PC-3 (cell line): ENCODE results near the gene ENG. TPM values are rescaled to one million over a fixed set of nuclear protein-coding genes. Genes with fewer than 3 reads are reported as not detected.

ENCODE experiments used
- ATAC-seq: fragments of 200-7000 bp; cut with Tn5 transposase; 2 replicates; pipeline ENCODE4 v1.9.1; 2020; ENCODE audit warnings: mild to moderate bottlenecking, moderate library complexity
- BruUV-seq: library from RNA; stranded (reverse); fragments of 400-500 nt; replicated peaks from 2 replicates; lab custom pipeline; 2021; lab: Mats Ljungman, UMichigan
- CTCF ChIA-PET: fragments of 300-600 bp; sonication (Branson Sonifier 250); formaldehyde crosslinking; loops from one replicate; lab custom pipeline; 2022; ENCODE audit warnings: antibody characterized with exemption; lab: Charles Lee
- POLR2A ChIA-PET: fragments of 300-600 bp; sonication (Branson Sonifier 250); formaldehyde crosslinking; loops from one replicate; lab custom pipeline; 2022; ENCODE audit warnings: antibody characterized with exemption; ENCODE audit not compliant: unreplicated experiment; lab: Charles Lee
- DNase-seq: peaks from one replicate; pipeline ENCODE4 v3.0.0-alpha.2; 2015
- H2AFZ ChIP-seq: fragments of 300-600 bp; sonication (generic); 2 replicates; pipeline ENCODE4 v1.6.0; 2016; ENCODE audit warnings: antibody characterized with exemption, low read length
- H3F3A ChIP-seq: fragments of 300-600 bp; sonication (generic); one replicate; pipeline ENCODE4 v1.6.0; 2017; ENCODE audit warnings: antibody characterized with exemption, low read length, control low read depth, mild to moderate bottlenecking; ENCODE audit not compliant: unreplicated experiment
- H3K27ac ChIP-seq: fragments of 300-600 bp; sonication (generic); 2 replicates; pipeline ENCODE4 v1.5.1; 2016; ENCODE audit warnings: mild to moderate bottlenecking, low read length
- H3K27me3 ChIP-seq: fragments of 300-600 bp; sonication (generic); 2 replicates; pipeline ENCODE4 v1.6.1; 2016; ENCODE audit warnings: low read length, mixed read lengths
- H3K36me3 ChIP-seq: fragments of 300-600 bp; sonication (generic); 2 replicates; pipeline ENCODE4 v1.6.1; 2016; ENCODE audit warnings: low read depth, mixed run types, low read length, mixed read lengths
- H3K4me1 ChIP-seq: fragments of 300-600 bp; sonication (generic); 2 replicates; pipeline ENCODE4 v1.5.1; 2016; ENCODE audit warnings: low read length; ENCODE audit not compliant: insufficient read depth
- H3K4me2 ChIP-seq: fragments of 300-600 bp; sonication (generic); 2 replicates; pipeline ENCODE4 v1.6.0; 2016; ENCODE audit warnings: low read length
- H3K4me3 ChIP-seq: fragments of 300-600 bp; sonication (generic); 2 replicates; pipeline ENCODE4 v1.5.1; 2016; ENCODE audit warnings: mild to moderate bottlenecking, low read length, mixed read lengths
- H3K79me2 ChIP-seq: fragments of 300-600 bp; sonication (generic); 2 replicates; pipeline ENCODE4 v1.6.1; 2017; ENCODE audit warnings: low read length, mixed read lengths
- H3K9ac ChIP-seq: fragments of 300-600 bp; sonication (generic); 2 replicates; pipeline ENCODE4 v1.6.0; 2016; ENCODE audit warnings: mild to moderate bottlenecking, low read length
- H3K9me2 ChIP-seq: fragments of 300-600 bp; sonication (generic); replicated peaks from 2 replicates; pipeline ENCODE4 v1.6.1; 2016; ENCODE audit warnings: mixed run types, low read length, mixed read lengths
- H3K9me3 ChIP-seq: fragments of 300-600 bp; sonication (generic); 2 replicates; pipeline ENCODE4 v1.6.1; 2016; ENCODE audit warnings: low read length, mixed read lengths
- H4K20me1 ChIP-seq: fragments of 300-600 bp; sonication (generic); 2 replicates; pipeline ENCODE4 v1.6.1; 2016; ENCODE audit warnings: low read length, mixed read lengths
- CTCF ChIP-seq: fragments of 300-600 bp; sonication (generic); conservative IDR thresholded peaks from 2 replicates; pipeline ENCODE4 v1.5.1; 2017; ENCODE audit warnings: antibody characterized with exemption, low read depth, mild to moderate bottlenecking, low read length
- EZH2 ChIP-seq: fragments of 300-600 bp; sonication (generic); IDR thresholded peaks from one replicate; pipeline ENCODE4 v1.6.1; 2017; ENCODE audit warnings: antibody characterized with exemption, mild to moderate bottlenecking, low read length; ENCODE audit not compliant: unreplicated experiment
- EZH2phosphoT487 ChIP-seq: fragments of 300-600 bp; sonication (generic); IDR thresholded peaks from 2 replicates; pipeline ENCODE4 v1.6.1; 2018; ENCODE audit warnings: mild to moderate bottlenecking, antibody characterized with exemption, low read length, borderline replicate concordance
- intact Hi-C: fragments of 100-400 bp; cut with micrococcal nuclease; formaldehyde crosslinking; loops from 2 replicates; pipeline ENCODE4 v1.9.0; 2023
- total RNA-seq: library from RNA; depleted of rRNA; stranded (reverse); fragments of >200 nt; gene quantifications from 2 replicates; pipeline ENCODE4 v1.2.3, GENCODE V29; 2014

Gene ENG
- total RNA-seq, 1 experiment from 2014 or later: 1.1 TPM

GRCh38 chr9:127770583-127770904, 83.9 kb downstream of the ENG start:
- Histone ChIP-seq H3K9me2 (no peaks in the 10 kb centered on the region), H3K79me2 (no peaks in the 10 kb centered on the region), H3K9me3 (no peaks in the 10 kb centered on the region), H3K4me2 (peak overlapping the region; percentile 91), H3K9ac (no peak overlapping the region), H4K20me1 (no peaks in the 10 kb centered on the region), H3K27ac (no peak overlapping the region), H2AFZ (peak overlapping the region; percentile 76), H3F3A (no peaks in the 10 kb centered on the region), H3K27me3 (no peaks in the 10 kb centered on the region), H3K36me3 (no peaks in the 10 kb centered on the region), H3K4me1 (peaks cover 4% of the 10 kb centered on the region; the same call in 1 of the 2 replicates), H3K4me3 (peak overlapping the region; percentile 70)
- DNase-seq: no peak
- intact Hi-C loops: no loop called here
- no TSS peak for BruUV-seq
- CTCF ChIA-PET: interaction anchor here (0.5 to 1.2 kb wide), 2 partner anchors 36 to 100 kb away, joined by 9 to 10 read pairs; partner anchors contain the start of gene TOR2A
- no peak for ATAC-seq
- TF ChIP-seq EZH2 (no peak), EZH2phosphoT487 (no peak), CTCF (no peak)
- POLR2A ChIA-PET: interaction anchor here (0.5 to 1.0 kb wide), 2 partner anchors 15 to 35 kb away, joined by 3 to 8 read pairs; partner anchors contain the start of genes CDK9 and TOR2A

- peaks cover 4% of the 10 kb centered on the region; the same call in 1 of the 2 replicates for H3K4me1 ChIP-seq
- H3K4me3 ChIP-seq: no peak overlapping the region
- BruUV-seq: no TSS peak
- no peaks in the 10 kb centered on the region for H3K9me3 ChIP-seq
- ChIA-PET CTCF (no interaction called here), POLR2A (no interaction called here)
- H4K20me1 ChIP-seq: no peaks in the 10 kb centered on the region
- TF ChIP-seq CTCF: no peak
- no peak for TF ChIP-seq EZH2phosphoT487
- H3K9ac ChIP-seq: no peak overlapping the region
- no peaks in the 10 kb centered on the region for H3K79me2 ChIP-seq
- H3K27me3 ChIP-seq: no peaks in the 10 kb centered on the region
- intact Hi-C loops: no loop called here
- no peaks in the 10 kb centered on the region for H3K9me2 ChIP-seq
- DNase-seq: no peak
- no peak overlapping the region for H2AFZ ChIP-seq
- H3K27ac ChIP-seq: no peak overlapping the region
- H3K36me3 ChIP-seq: no peaks in the 10 kb centered on the region
- H3K4me2 ChIP-seq: peak overlapping the region; percentile 91; the same call in 1 of the 2 replicates
- H3F3A ChIP-seq: no peaks in the 10 kb centered on the region
- no peak for ATAC-seq
Measured at GRCh38 chr9:127769929-127770582, 84.4 kb downstream of the ENG start.

GRCh38 chr9:127769101-127769500, 85.4 kb downstream of the ENG start:
- intact Hi-C loops: no loop called here
- no peaks in the 10 kb centered on the region for H3K79me2 ChIP-seq
- H3K4me3 ChIP-seq: no peak overlapping the region
- no peaks in the 10 kb centered on the region for H3K27me3 ChIP-seq
- no peak overlapping the region for H3K27ac ChIP-seq
- no peak overlapping the region for H2AFZ ChIP-seq
- no peaks in the 10 kb centered on the region for H3K9me2 ChIP-seq
- no peaks in the 10 kb centered on the region for H3K36me3 ChIP-seq
- H4K20me1 ChIP-seq: no peaks in the 10 kb centered on the region
- H3K4me1 ChIP-seq: peaks cover 4% of the 10 kb centered on the region; the same call in 1 of the 2 replicates
- ChIA-PET CTCF (no interaction called here), POLR2A (no interaction called here)
- TF ChIP-seq EZH2 (no peak), EZH2phosphoT487 (no peak), CTCF (no peak)
- no peak for ATAC-seq
- BruUV-seq: no TSS peak
- H3K4me2 ChIP-seq: no peak overlapping the region
- no peak for DNase-seq
- no peaks in the 10 kb centered on the region for H3F3A ChIP-seq
- H3K9me3 ChIP-seq: no peaks in the 10 kb centered on the region
- no peak overlapping the region for H3K9ac ChIP-seq
